Psoas muscle (tissue), 8 donors: ENCODE data around the gene TASP1. TPM values are rescaled to one million over a fixed set of nuclear protein-coding genes. Genes with fewer than 3 reads are reported as not detected.

ENCODE experiments used
- ATAC-seq, 4 donors: fragments of 200-7000 bp; cut with Tn5 transposase; one replicate each; pipeline ENCODE4 v1.9.1; 2020; ENCODE audit warnings: moderate library complexity in 3 of 4, mild to moderate bottlenecking in 2 of 4
- DNase-seq, 2 donors: peaks; one replicate each; pipeline ENCODE4 v3.0.0-alpha.2; 2020
- H3K27ac ChIP-seq: fragments of 200-600 bp; one replicate; pipeline ENCODE4 v1.8.0; 2022
- H3K27me3 ChIP-seq, 3 donors: fragments of 200-600 bp in 1 of 3; one replicate each; pipeline versions ENCODE4 v1.6.1 to v1.8.0; 2013 to 2022; ENCODE audit warnings: low read length in 2 of 3, mild to moderate bottlenecking in 2 of 3, moderate library complexity in 1 of 3; ENCODE audit not compliant: insufficient read depth in 3 of 3
- H3K36me3 ChIP-seq, 2 donors: fragments of 200-600 bp in 1 of 2; one replicate each; pipeline versions ENCODE4 v1.6.1 to v1.8.0; 2013 to 2022; ENCODE audit warnings: low read depth in 1 of 2, mild to moderate bottlenecking in 1 of 2, moderate library complexity in 1 of 2; ENCODE audit not compliant: insufficient read depth in 1 of 2
- H3K4me1 ChIP-seq: fragments of 200-600 bp; one replicate; pipeline ENCODE4 v1.8.0; 2022
- H3K4me3 ChIP-seq: fragments of 200-600 bp; one replicate; pipeline ENCODE4 v1.8.0; 2022; ENCODE audit warnings: mild to moderate bottlenecking
- H3K9me3 ChIP-seq: fragments of 200-600 bp; one replicate; pipeline ENCODE4 v1.8.0; 2022
- WGBS, 3 donors: extraction: QIAGEN DNeasy Blood & Tissue Kit; methylation state at CpG; one replicate each; pipeline versions ENCODE4 v1.1.6 to v1.1.7; 2013; 5-methylcytosine and 5-hydroxymethylcytosine counted together
- intact Hi-C, 2 donors: fragments of 100-400 bp; cut with DNase I; formaldehyde crosslinking; loops; one replicate each; pipeline versions ENCODE4 v1.11.0 to v1.14.2; 2022
- polyA plus RNA-seq, 3 donors: library from polyadenylated mRNA; stranded (reverse); fragments of 200-250 nt; gene quantifications; one replicate each; pipeline ENCODE4 v1.2.3, GENCODE V29; 2013
- total RNA-seq, 4 donors: library from RNA; stranded (reverse); fragmentation: NEBNext Ultra II Directional in 2 of 4; extraction: Animal tissue kit (Norgen Biotek cat#: 25700) in 2 of 4; gene quantifications; one replicate each; pipeline versions ENCODE4 v1.2.1 to v1.2.4, GENCODE V29; 2021 to 2023
- TF ChIP-seq, protein P1 (sequence below): fragments of 200-600 bp; IDR thresholded peaks from one replicate; pipeline ENCODE4 v1.8.0; 2022; ENCODE audit warnings: antibody characterized with exemption
- donor health status: healthy with polysubstance abuse.
- donor health status: DM: no; HTN: no; CAD: no; lungs with moderate emphysema.
- donor health status: Bipolar disorder and iron deficiency.
- donor health status: healthy.
- donor health status: DM: yes; HTN: yes; CAD: no.
- donor health status: DM: no; HTN: no; CAD: no.
- donor health status: DM: no; HTN: no; CAD: no.
- donor health status: DM: yes; HTN: yes; CAD: no.

The TASP1 gene
- total and polyA plus RNA-seq, 7 donors, result 1.8 to 4.8 (median 3.2) TPM

DNA sequence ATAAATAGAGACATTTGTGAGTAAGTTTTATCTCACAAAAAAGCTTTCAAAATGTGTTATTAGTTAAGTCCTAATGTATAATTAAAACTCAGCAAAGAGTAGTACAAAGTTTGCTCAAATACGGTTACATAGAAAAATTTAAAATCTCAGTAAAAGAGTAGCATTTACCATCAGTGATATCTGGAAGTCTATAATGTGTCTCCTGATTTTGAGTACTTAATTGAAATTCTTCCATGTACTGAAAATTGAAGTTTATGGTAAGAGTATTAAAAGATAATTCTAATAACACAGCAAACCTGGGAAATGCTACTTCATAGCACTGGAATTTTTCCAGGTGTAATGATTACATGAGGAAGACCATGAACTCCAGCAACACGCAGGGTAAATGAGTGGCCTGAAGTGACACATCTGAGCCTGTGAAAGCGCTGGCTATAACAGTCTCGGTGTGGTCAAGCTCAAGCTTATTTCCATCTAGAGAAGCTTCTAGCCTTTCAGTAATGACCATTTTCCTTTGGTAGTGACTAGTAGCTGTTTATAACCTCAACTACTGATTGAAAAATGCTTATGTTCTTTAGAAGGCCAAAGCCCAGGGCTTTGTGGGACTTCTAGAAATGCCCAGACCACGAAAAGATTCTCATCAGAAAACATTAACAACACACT, 214.4 kb downstream of the TASP1 start:
- H3K4me1 ChIP-seq, result no peaks in the 10 kb centered on the region
- no peak overlapping the region for H3K27ac ChIP-seq

DNA sequence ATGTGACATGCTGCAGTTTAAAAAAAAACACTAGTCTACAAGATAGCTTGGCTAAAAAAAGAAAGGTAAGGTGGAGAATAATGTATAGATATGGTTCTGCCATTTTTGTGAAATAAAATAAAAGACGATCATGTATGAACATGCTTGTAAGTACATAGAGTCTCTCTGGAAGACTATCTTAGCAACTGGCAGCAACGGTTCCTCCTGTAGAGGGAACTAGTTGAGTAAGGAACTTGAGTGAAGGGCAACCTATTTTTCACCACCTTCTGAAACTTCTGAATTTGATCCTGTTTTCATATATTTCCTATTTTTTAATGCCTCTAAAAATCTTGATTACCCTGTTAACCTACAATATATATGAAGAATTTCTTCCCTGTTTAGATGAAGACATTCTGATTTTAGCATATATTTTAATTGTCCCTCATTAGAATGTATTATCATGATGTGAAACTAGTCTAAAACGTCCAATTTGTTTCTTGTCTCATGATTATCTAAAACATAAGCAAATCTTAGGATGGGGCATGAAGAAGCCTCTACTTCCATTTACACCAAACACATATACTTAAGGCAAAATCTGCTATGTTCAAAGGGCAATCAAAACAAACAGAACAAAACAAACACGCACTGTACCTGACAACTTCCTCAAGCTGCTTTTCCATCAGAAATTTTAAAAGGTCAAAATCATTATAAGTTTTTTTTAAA, 215.1 kb downstream of the TASP1 start:
- DNase-seq (no peak), ATAC-seq (no peak)
- no peaks in the 10 kb centered on the region for H3K36me3 ChIP-seq
- no peaks in the 10 kb centered on the region for H3K27me3 ChIP-seq
- TF ChIP-seq, protein P1, sequence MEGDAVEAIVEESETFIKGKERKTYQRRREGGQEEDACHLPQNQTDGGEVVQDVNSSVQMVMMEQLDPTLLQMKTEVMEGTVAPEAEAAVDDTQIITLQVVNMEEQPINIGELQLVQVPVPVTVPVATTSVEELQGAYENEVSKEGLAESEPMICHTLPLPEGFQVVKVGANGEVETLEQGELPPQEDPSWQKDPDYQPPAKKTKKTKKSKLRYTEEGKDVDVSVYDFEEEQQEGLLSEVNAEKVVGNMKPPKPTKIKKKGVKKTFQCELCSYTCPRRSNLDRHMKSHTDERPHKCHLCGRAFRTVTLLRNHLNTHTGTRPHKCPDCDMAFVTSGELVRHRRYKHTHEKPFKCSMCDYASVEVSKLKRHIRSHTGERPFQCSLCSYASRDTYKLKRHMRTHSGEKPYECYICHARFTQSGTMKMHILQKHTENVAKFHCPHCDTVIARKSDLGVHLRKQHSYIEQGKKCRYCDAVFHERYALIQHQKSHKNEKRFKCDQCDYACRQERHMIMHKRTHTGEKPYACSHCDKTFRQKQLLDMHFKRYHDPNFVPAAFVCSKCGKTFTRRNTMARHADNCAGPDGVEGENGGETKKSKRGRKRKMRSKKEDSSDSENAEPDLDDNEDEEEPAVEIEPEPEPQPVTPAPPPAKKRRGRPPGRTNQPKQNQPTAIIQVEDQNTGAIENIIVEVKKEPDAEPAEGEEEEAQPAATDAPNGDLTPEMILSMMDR, result no peak
- no peak overlapping the region for H3K27ac ChIP-seq
- no peaks in the 10 kb centered on the region for H3K4me1 ChIP-seq
- intact Hi-C loops, result no loop called here
- 91 to 94% (median 91%) methylated on average over 4 of the region's 4 CpGs for WGBS, 3 donors
- H3K9me3 ChIP-seq, result no peaks in the 10 kb centered on the region
- no peak overlapping the region for H3K4me3 ChIP-seq

More for the DNA sequence above, 214.4 kb downstream of the TASP1 start:
- intact Hi-C loops, result no loop called here
- H3K27me3 ChIP-seq, result no peaks in the 10 kb centered on the region
- DNase-seq, result no peak
- TF ChIP-seq, protein P1, result no peak
- no peaks in the 10 kb centered on the region for H3K9me3 ChIP-seq
- no peaks in the 10 kb centered on the region for H3K36me3 ChIP-seq
- ATAC-seq, result no peak
- H3K4me3 ChIP-seq, result no peak overlapping the region
- 94% methylated on average over 5 of the region's 5 CpGs for WGBS, 3 donors

DNA sequence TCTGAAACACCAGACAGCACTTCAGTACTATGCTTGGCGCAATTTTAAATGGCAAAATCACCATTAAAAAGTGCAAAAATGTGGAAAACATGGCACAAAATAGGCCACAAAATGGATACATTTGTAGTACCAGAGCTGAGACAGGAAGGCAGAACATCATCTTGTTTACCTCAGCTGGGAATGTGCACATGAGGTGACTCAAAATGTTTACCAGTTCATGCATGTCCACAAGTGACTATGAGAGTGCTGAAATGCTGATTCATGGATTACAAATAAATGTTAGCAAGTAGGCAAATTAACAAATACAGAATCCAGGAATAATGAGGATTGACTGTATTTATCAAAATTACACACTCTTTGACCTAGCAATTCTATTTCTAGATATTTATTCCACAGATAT, 216.1 kb downstream of the TASP1 start:
- intact Hi-C loops, result no loop called here
- DNase-seq (no peak), ATAC-seq (no peak)
- Histone ChIP-seq H3K27me3 (no peaks in the 10 kb centered on the region), H3K4me1 (no peaks in the 10 kb centered on the region), H3K4me3 (no peak overlapping the region), H3K27ac (no peak overlapping the region), H3K9me3 (no peaks in the 10 kb centered on the region), H3K36me3 (no peaks in the 10 kb centered on the region)
- TF ChIP-seq, protein P1, result no peak
- WGBS, 3 donors, result 97 to 100% (median 98%) methylated on average over 1 of the region's 1 CpG

DNA sequence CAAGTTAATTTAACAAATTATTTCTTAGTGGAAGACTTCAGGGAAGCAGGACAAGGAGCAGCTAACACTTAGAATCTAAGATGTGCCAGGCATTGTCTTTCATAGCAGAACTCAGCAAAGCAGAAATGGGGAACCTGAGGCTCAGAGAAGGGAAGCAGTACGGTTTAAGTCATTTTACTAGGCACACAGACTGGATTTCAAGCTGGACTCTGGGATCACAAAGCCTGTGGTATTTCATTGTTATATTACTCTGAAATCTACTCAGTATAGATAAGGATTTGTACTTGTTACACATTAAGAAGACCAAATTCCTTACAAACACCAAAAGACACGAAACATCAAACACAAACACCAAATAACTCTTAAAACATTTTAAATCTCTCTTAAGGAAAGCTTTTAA, 218.1 kb downstream of the TASP1 start:
- Histone ChIP-seq H3K27me3 (no peaks in the 10 kb centered on the region), H3K27ac (no peak overlapping the region), H3K4me3 (no peak overlapping the region), H3K36me3 (peaks cover 0 to 8% of the 10 kb centered on the region in 2 donors), H3K4me1 (no peaks in the 10 kb centered on the region), H3K9me3 (no peaks in the 10 kb centered on the region)
- no peak for DNase-seq
- intact Hi-C loops, result no loop called here
- TF ChIP-seq, protein P1, result no peak
- no peak for ATAC-seq
- WGBS, 3 donors, result 92% methylated on average over 2 of the region's 2 CpGs
